Sigmoid colon (tissue), 4 donors: ENCODE measurements around the gene B4GALNT3.

Experiments used
- CTCF ChIP-seq, 4 experiments: fragments of 450-650 bp in 3 of 4; fragments of 200-600 bp in 1 of 4; IDR thresholded peaks; one replicate each; pipeline ENCODE4 v1.5.1; 2016 to 2019; ENCODE audit warnings: antibody characterized with exemption in 4 of 4, mild to moderate bottlenecking in 3 of 4, moderate library complexity in 2 of 4
- EP300 ChIP-seq, 4 donors: sonication (generic); formaldehyde crosslinking; IDR thresholded peaks; one replicate each; pipeline ENCODE4 v1.6.1; 2017; ENCODE audit warnings: antibody characterized with exemption in 4 of 4
- POLR2A ChIP-seq, 2 donors: fragments of 450-650 bp; IDR thresholded peaks; one replicate each; pipeline ENCODE4 v1.6.1; 2016; ENCODE audit warnings: antibody characterized with exemption in 2 of 2, mild to moderate bottlenecking in 2 of 2, moderate library complexity in 2 of 2
- POLR2AphosphoS5 ChIP-seq, 4 donors: sonication (generic); formaldehyde crosslinking; IDR thresholded peaks; one replicate each; pipeline ENCODE4 v1.6.1; 2017; ENCODE audit warnings: antibody characterized with exemption in 4 of 4

- no peak for TF ChIP-seq CTCF (IDR thresholded peaks at IDR 0.05)
- no peak for TF ChIP-seq POLR2AphosphoS5 (IDR thresholded peaks at IDR 0.05)
- no peak for TF ChIP-seq POLR2A (IDR thresholded peaks at IDR 0.05)
- TF ChIP-seq EP300 (IDR thresholded peaks at IDR 0.05), result no peak
Observed at GRCh38 chr12:546265-546919, 86.7 kb downstream of the B4GALNT3 start.
